Uterus (tissue), 2 donors: ENCODE measurements around the gene SLC35G1.

Experiments used
- CTCF ChIP-seq, 4 experiments: fragments of 200-600 bp in 2 of 4; fragments of 450-650 bp in 2 of 4; sonication (generic) in 2 of 4; IDR thresholded peaks; one replicate each; pipeline ENCODE4 v1.5.1; 2016 to 2019; ENCODE audit warnings: antibody characterized with exemption in 4 of 4, mild to moderate bottlenecking in 2 of 4, moderate library complexity in 1 of 4
- POLR2A ChIP-seq, 2 donors: fragments of 450-650 bp; IDR thresholded peaks; one replicate each; pipeline ENCODE4 v1.6.1; 2016; ENCODE audit warnings: antibody characterized with exemption in 2 of 2, mild to moderate bottlenecking in 1 of 2, moderate library complexity in 1 of 2

- TF ChIP-seq CTCF (IDR thresholded peaks at IDR 0.05): no peak
- no peak for TF ChIP-seq POLR2A (IDR thresholded peaks at IDR 0.05)
Measured at GRCh38 chr10:93903051-93903450, 9.3 kb downstream of the SLC35G1 start.
